ENCODE results near the gene APPBP2. TPM values are rescaled to one million over a fixed set of nuclear protein-coding genes. Genes with fewer than 3 reads are reported as not detected.
A peak's percentile ranks its signal among the peaks of the same experiment; 100 is the strongest.

APPBP2 gene
- polyA plus RNA-seq, 2 of the 4 experiments (the other 2 are of a cell fraction), result 31.6 to 32.1 TPM

DNA sequence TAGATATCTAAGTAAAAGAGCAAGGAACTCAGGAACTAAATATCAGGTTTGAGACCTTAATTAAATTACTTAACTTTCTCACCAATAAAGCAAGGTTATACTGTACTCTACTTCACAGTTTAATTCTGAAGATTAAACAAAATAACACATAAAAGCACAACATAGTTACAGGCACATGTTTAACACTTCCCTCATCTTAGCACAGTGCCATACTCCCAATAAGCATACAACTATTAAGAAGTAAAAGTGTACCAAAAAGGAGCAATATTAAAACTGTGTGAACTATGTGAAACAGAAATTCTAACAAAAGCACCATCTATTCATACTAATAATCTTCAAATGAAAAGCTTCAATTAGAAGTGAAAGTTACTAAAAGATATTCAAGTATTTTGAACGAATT lies 2.2 kb downstream of the APPBP2 start:
- peaks cover 18% of the 10 kb centered on the region; the same call in 2 of the 3 replicates for H3K4me1 ChIP-seq
- H3K4me2 ChIP-seq, result peak overlapping the region; percentile 94
- H3K4me3 ChIP-seq, result peak overlapping the region; percentile 90
- no peak overlapping the region for H3K27ac ChIP-seq
- no peaks in the 10 kb centered on the region for H3K9me3 ChIP-seq
- ATAC-seq (no peak), DNase-seq (ENCODE audit: low read depth in 1 of 2, low spot score in 1 of 2) (no peak), FAIRE-seq (no peak)
- TF ChIP-seq, protein P1, sequence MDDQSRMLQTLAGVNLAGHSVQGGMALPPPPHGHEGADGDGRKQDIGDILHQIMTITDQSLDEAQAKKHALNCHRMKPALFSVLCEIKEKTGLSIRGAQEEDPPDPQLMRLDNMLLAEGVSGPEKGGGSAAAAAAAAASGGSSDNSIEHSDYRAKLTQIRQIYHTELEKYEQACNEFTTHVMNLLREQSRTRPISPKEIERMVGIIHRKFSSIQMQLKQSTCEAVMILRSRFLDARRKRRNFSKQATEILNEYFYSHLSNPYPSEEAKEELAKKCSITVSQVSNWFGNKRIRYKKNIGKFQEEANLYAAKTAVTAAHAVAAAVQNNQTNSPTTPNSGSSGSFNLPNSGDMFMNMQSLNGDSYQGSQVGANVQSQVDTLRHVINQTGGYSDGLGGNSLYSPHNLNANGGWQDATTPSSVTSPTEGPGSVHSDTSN (IDR thresholded peaks at IDR 0.05), result no peak
- TF ChIP-seq, protein P2, sequence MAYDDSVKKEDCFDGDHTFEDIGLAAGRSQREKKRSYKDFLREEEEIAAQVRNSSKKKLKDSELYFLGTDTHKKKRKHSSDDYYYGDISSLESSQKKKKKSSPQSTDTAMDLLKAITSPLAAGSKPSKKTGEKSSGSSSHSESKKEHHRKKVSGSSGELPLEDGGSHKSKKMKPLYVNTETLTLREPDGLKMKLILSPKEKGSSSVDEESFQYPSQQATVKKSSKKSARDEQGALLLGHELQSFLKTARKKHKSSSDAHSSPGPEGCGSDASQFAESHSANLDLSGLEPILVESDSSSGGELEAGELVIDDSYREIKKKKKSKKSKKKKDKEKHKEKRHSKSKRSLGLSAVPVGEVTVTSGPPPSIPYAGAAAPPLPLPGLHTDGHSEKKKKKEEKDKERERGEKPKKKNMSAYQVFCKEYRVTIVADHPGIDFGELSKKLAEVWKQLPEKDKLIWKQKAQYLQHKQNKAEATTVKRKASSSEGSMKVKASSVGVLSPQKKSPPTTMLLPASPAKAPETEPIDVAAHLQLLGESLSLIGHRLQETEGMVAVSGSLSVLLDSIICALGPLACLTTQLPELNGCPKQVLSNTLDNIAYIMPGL (CRISPR knock-in tag; IDR thresholded peaks at IDR 0.05; ENCODE audit: borderline replicate concordance), result no peak
- TF ChIP-seq, protein P3, sequence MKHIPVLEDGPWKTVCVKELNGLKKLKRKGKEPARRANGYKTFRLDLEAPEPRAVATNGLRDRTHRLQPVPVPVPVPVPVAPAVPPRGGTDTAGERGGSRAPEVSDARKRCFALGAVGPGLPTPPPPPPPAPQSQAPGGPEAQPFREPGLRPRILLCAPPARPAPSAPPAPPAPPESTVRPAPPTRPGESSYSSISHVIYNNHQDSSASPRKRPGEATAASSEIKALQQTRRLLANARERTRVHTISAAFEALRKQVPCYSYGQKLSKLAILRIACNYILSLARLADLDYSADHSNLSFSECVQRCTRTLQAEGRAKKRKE (CRISPR knock-in tag; IDR thresholded peaks at IDR 0.05; ENCODE audit: low read depth), result no peak
- TF ChIP-seq SREBF2 (IDR thresholded peaks at IDR 0.05), result no peak
- TF ChIP-seq, protein P4, sequence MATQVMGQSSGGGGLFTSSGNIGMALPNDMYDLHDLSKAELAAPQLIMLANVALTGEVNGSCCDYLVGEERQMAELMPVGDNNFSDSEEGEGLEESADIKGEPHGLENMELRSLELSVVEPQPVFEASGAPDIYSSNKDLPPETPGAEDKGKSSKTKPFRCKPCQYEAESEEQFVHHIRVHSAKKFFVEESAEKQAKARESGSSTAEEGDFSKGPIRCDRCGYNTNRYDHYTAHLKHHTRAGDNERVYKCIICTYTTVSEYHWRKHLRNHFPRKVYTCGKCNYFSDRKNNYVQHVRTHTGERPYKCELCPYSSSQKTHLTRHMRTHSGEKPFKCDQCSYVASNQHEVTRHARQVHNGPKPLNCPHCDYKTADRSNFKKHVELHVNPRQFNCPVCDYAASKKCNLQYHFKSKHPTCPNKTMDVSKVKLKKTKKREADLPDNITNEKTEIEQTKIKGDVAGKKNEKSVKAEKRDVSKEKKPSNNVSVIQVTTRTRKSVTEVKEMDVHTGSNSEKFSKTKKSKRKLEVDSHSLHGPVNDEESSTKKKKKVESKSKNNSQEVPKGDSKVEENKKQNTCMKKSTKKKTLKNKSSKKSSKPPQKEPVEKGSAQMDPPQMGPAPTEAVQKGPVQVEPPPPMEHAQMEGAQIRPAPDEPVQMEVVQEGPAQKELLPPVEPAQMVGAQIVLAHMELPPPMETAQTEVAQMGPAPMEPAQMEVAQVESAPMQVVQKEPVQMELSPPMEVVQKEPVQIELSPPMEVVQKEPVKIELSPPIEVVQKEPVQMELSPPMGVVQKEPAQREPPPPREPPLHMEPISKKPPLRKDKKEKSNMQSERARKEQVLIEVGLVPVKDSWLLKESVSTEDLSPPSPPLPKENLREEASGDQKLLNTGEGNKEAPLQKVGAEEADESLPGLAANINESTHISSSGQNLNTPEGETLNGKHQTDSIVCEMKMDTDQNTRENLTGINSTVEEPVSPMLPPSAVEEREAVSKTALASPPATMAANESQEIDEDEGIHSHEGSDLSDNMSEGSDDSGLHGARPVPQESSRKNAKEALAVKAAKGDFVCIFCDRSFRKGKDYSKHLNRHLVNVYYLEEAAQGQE (IDR thresholded peaks at IDR 0.05), result no peak
- no peak for TF ChIP-seq ESRRA (IDR thresholded peaks at IDR 0.05; ENCODE audit: borderline replicate concordance, low read length)
- TF ChIP-seq PHF8 (IDR thresholded peaks at IDR 0.05; ENCODE audit: borderline replicate concordance, low read depth), result no peak
- no peak for TF ChIP-seq MAZ (IDR thresholded peaks at IDR 0.05; ENCODE audit: borderline replicate concordance, low read depth, low read length)
- no peak for TF ChIP-seq FOSB (CRISPR knock-in tag; IDR thresholded peaks at IDR 0.05)
- CTCF ChIA-PET, result interaction anchor here (0.6 to 2.0 kb wide), 8 partner anchors 9 to 1070 kb away, joined by 3 to 6 read pairs (median 4); no protein-coding TSS in a partner anchor
- POLR2A ChIA-PET, result interaction anchor here (0.9 kb wide), 1 partner anchor 16 kb away, joined by 3 read pairs; no protein-coding TSS in a partner anchor
- WGBS (ENCODE audit: missing lambda C conversion rate), result 10% methylated on average over 1 of the region's 1 CpG

DNA sequence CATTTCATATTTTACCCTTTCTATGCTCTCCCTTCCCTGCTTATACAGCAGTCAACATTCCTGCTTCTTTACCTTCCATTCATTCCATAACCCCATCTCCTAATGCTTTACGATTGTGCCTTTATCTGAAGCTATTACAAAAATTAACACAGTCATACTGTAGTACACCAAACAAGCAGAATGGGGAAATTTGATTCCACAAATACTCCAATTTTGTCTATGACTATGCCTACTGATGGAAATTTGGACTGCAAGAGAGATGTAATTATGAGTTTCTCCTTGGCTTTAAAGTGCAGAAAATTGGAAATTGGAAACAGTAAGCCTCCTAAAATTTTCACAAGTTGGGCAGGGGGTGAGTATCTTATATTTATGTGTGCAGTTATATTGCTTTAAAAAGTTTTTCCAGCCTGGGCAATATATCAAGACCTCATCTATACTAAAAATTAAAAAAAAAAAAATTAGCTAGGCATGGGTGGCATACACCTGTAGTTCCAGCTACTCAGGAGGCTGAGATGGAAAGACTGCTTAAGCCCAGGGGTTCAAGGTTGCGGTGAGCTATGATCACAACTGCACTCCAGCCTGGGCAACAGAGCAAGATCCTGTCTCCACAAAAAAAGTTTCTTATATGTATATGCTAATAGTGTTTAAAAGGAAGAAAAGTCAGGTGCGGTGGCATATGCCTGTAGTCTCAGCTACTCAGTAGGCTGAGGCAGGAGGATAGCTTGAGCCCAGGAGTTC lies 3.0 kb downstream of the APPBP2 start:
- no peak overlapping the region for H3K4me3 ChIP-seq
- no peak for FAIRE-seq

More for the DNA sequence above, 3.0 kb downstream of the APPBP2 start:
- H3K27ac ChIP-seq, result no peak overlapping the region
- CTCF ChIA-PET, result interaction anchor here (0.6 to 2.0 kb wide), 8 partner anchors 16 to 1071 kb away, joined by 3 to 6 read pairs (median 4); no protein-coding TSS in a partner anchor
- peak overlapping the region; percentile 94 for H3K4me2 ChIP-seq
- peaks cover 18% of the 10 kb centered on the region; the same call in 2 of the 3 replicates for H3K4me1 ChIP-seq
- ATAC-seq (no peak), DNase-seq (ENCODE audit: low read depth in 1 of 2, low spot score in 1 of 2) (no peak)
- H3K9me3 ChIP-seq, result no peaks in the 10 kb centered on the region
- 91% methylated on average over 3 of the region's 3 CpGs for WGBS (ENCODE audit: missing lambda C conversion rate)
- POLR2A ChIA-PET, result no interaction called here
- TF ChIP-seq, protein P5, sequence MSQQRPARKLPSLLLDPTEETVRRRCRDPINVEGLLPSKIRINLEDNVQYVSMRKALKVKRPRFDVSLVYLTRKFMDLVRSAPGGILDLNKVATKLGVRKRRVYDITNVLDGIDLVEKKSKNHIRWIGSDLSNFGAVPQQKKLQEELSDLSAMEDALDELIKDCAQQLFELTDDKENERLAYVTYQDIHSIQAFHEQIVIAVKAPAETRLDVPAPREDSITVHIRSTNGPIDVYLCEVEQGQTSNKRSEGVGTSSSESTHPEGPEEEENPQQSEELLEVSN (IDR thresholded peaks at IDR 0.05; ENCODE audit: borderline replicate concordance, low read depth), result no peak
- no peak for TF ChIP-seq ZSCAN20 (CRISPR knock-in tag; IDR thresholded peaks at IDR 0.05)
- no peak for TF ChIP-seq ZFP36 (IDR thresholded peaks at IDR 0.05; ENCODE audit: borderline replicate concordance, partially characterized antibody)
- TF ChIP-seq KDM1A (IDR thresholded peaks at IDR 0.05; ENCODE audit: low read depth), result no peak
- no peak for TF ChIP-seq CBX8 (IDR thresholded peaks at IDR 0.05)
- no peak for TF ChIP-seq CHD4 (IDR thresholded peaks at IDR 0.05; ENCODE audit: borderline replicate concordance)
- TF ChIP-seq, protein P1 (IDR thresholded peaks at IDR 0.05), result no peak
- TF ChIP-seq HDAC2 (IDR thresholded peaks at IDR 0.05), result no peak
- no peak for TF ChIP-seq FOSB (CRISPR knock-in tag; IDR thresholded peaks at IDR 0.05)
- no peak for TF ChIP-seq SREBF2 (IDR thresholded peaks at IDR 0.05)
- no peak for TF ChIP-seq POLR2AphosphoS2 (conservative IDR thresholded peaks at IDR 0.05; ENCODE audit: low read length)

All from A549 (cell line).